HL-60 (cell line): Measurements from ENCODE around the gene ZNF124.

Source experiments
- DNase-seq, 2 experiments: peaks; one replicate each; pipeline ENCODE4 v3.0.0-alpha.2; 2010 to 2020; ENCODE audit warnings: low read depth in 1 of 2, low spot score in 1 of 2
- H3K27ac ChIP-seq: fragments of 250-450 bp; sonication (Bioruptor Pico); replicated peaks from 2 replicates; pipeline ENCODE4 v1.5.1; 2020; ENCODE audit warnings: mild to moderate bottlenecking, moderate library complexity
- H3K27me3 ChIP-seq: fragments of 250-450 bp; sonication (Bioruptor Pico); 2 replicates; pipeline ENCODE4 v1.5.1; 2021; ENCODE audit warnings: mild to moderate bottlenecking, moderate library complexity; ENCODE audit not compliant: insufficient read depth, poor library complexity, severe bottlenecking
- H3K4me3 ChIP-seq: replicated peaks from 2 replicates; pipeline ENCODE4 v1.5.1; 2011; ENCODE audit warnings: mild to moderate bottlenecking, control low read depth, low read length; ENCODE audit not compliant: insufficient read depth
- GABPA ChIP-seq: IDR thresholded peaks from 2 replicates; pipeline ENCODE4 v1.6.1; 2012; ENCODE audit warnings: low read depth
- POLR2AphosphoS5 ChIP-seq: IDR thresholded peaks from 2 replicates; pipeline ENCODE4 v1.6.1; 2012; ENCODE audit warnings: low read depth
- SPI1 ChIP-seq: IDR thresholded peaks from 2 replicates; pipeline ENCODE4 v1.6.1; 2012; ENCODE audit warnings: low read depth, mild to moderate bottlenecking, borderline replicate concordance
- TF ChIP-seq, protein P1 (sequence below): IDR thresholded peaks from one replicate; pipeline ENCODE4 v1.5.1; 2011; ENCODE audit warnings: low read length, control low read depth, inconsistent platforms; ENCODE audit not compliant: insufficient read depth
- TF ChIP-seq, protein P2 (sequence below): IDR thresholded peaks from 2 replicates; pipeline ENCODE4 v1.6.1; 2012; ENCODE audit warnings: low read depth; ENCODE audit not compliant: insufficient replicate concordance

ZNF124 gene

DNA sequence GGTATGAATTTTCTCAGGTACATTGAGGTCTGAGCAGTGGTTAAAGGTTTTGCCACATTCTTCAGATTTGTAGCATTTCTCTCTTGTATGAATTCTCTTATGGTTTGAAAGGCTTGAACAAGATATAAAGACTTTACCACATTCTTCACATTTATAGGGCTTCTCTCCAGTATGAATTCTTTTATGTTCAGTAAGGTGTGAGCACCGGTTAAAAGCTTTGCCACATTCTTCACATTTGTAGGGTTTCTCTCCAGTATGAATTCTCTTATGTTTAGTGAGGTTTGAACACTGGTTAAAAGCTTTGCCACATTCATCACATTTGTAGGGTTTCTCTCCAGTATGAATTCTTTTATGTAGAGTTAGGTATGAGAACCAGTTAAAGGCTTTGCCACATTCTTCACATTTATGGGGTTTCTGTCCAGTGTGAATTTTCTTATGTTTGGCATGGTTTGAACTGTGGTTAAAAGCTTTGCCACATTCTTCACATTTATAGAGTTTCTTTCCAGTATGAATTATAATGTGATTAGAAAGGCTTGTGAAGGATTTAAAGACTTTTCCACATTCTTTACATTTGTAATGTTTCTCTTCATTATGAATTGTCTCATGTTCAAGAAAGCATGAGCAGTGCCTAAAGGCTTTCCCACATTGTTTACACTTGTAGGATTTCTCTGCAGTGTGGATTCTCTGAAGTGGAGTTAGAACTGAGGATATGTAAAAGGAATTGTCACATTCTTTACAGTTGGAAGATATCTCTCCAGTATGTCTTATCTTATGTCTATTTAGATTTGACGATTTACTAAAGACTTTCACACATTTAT, 18.4 kb upstream of the ZNF124 start:
- no peak overlapping the region for H3K27ac ChIP-seq
- TF ChIP-seq GABPA (no peak), POLR2AphosphoS5 (no peak), SPI1 (no peak)
- TF ChIP-seq, protein P1, sequence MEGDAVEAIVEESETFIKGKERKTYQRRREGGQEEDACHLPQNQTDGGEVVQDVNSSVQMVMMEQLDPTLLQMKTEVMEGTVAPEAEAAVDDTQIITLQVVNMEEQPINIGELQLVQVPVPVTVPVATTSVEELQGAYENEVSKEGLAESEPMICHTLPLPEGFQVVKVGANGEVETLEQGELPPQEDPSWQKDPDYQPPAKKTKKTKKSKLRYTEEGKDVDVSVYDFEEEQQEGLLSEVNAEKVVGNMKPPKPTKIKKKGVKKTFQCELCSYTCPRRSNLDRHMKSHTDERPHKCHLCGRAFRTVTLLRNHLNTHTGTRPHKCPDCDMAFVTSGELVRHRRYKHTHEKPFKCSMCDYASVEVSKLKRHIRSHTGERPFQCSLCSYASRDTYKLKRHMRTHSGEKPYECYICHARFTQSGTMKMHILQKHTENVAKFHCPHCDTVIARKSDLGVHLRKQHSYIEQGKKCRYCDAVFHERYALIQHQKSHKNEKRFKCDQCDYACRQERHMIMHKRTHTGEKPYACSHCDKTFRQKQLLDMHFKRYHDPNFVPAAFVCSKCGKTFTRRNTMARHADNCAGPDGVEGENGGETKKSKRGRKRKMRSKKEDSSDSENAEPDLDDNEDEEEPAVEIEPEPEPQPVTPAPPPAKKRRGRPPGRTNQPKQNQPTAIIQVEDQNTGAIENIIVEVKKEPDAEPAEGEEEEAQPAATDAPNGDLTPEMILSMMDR = no peak
- H3K27me3 ChIP-seq = no peaks in the 10 kb centered on the region
- DNase-seq = no peak
- no peak overlapping the region for H3K4me3 ChIP-seq

DNA sequence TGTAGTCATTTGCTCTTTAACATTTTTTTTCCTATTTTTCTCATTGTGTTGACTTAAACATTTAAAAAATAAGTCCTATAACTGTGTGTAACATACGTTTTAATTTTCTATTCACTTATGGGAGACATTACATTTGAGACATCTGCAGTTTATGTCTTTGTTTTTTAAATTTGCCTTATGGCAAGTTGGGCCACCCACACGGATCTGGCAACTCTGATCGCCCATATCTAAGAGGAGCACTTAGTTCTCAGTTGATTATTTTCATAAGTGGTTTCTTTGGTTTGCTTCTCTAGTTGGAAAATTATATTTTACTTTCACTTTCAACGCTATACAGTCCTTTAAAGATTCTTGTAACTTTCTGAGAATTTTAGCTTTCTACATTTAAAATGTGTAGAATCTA, 13.8 kb upstream of the ZNF124 start:
- Histone ChIP-seq H3K4me3 (no peak overlapping the region), H3K27ac (no peak overlapping the region), H3K27me3 (no peaks in the 10 kb centered on the region)
- TF ChIP-seq SPI1 = no peak
- TF ChIP-seq GABPA = no peak
- TF ChIP-seq, protein P2, sequence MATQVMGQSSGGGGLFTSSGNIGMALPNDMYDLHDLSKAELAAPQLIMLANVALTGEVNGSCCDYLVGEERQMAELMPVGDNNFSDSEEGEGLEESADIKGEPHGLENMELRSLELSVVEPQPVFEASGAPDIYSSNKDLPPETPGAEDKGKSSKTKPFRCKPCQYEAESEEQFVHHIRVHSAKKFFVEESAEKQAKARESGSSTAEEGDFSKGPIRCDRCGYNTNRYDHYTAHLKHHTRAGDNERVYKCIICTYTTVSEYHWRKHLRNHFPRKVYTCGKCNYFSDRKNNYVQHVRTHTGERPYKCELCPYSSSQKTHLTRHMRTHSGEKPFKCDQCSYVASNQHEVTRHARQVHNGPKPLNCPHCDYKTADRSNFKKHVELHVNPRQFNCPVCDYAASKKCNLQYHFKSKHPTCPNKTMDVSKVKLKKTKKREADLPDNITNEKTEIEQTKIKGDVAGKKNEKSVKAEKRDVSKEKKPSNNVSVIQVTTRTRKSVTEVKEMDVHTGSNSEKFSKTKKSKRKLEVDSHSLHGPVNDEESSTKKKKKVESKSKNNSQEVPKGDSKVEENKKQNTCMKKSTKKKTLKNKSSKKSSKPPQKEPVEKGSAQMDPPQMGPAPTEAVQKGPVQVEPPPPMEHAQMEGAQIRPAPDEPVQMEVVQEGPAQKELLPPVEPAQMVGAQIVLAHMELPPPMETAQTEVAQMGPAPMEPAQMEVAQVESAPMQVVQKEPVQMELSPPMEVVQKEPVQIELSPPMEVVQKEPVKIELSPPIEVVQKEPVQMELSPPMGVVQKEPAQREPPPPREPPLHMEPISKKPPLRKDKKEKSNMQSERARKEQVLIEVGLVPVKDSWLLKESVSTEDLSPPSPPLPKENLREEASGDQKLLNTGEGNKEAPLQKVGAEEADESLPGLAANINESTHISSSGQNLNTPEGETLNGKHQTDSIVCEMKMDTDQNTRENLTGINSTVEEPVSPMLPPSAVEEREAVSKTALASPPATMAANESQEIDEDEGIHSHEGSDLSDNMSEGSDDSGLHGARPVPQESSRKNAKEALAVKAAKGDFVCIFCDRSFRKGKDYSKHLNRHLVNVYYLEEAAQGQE = no peak
- TF ChIP-seq, protein P1 = no peak
- no peak for TF ChIP-seq POLR2AphosphoS5
- DNase-seq = no peak

DNA sequence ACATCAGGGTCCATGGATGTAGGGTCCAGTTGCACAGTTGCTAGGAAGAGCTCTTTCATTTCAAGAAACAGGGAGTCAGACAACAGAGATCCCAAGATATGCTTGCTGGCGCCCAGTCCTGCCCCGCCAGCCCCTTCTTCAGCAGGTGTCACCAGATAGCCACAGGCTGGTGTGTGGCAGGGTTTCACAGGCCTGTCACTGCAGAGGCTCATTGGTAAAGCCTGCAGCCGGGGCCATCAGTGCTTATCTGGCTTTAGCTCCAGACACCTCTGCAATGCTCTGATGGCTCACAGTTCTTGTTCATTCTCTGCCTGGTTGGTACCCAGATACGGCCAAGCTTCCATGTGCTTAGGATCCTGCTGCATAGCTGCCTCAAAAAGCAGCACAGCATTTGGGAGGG, 12.4 kb upstream of the ZNF124 start:
- TF ChIP-seq GABPA (no peak), SPI1 (no peak), POLR2AphosphoS5 (no peak; the same call in 1 of the 2 replicates)
- TF ChIP-seq, protein P1 = no peak
- TF ChIP-seq, protein P2 = no peak
- no peak for DNase-seq
- no peak overlapping the region for H3K4me3 ChIP-seq
- no peak overlapping the region for H3K27ac ChIP-seq
- no peaks in the 10 kb centered on the region for H3K27me3 ChIP-seq

DNA sequence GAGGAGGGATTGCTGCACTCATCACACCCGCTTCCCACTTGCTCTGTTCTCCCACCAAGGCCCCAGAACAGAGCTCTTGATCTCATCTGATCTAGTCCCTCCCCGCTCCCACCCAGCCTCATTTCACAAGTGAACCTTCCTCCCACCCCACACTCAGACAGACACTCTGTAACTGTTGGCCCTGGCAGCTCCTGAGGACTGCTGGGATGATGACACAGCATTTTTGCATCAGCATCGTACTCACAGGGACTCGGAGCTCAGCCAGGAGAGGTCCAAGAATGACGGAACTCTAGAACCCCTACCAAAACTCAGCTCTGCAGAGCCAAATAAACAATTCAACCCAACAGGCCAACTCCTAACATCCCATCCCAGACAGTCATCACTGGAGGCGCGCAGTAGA, 11.2 kb upstream of the ZNF124 start:
- no peak overlapping the region for H3K4me3 ChIP-seq
- no peak overlapping the region for H3K27ac ChIP-seq
- DNase-seq = no peak
- H3K27me3 ChIP-seq = no peaks in the 10 kb centered on the region
- TF ChIP-seq, protein P2 = no peak
- TF ChIP-seq POLR2AphosphoS5 = no peak
- no peak for TF ChIP-seq GABPA
- TF ChIP-seq, protein P1 = no peak
- no peak for TF ChIP-seq SPI1
